ENCODE results near the gene KDM4B.

DNA sequence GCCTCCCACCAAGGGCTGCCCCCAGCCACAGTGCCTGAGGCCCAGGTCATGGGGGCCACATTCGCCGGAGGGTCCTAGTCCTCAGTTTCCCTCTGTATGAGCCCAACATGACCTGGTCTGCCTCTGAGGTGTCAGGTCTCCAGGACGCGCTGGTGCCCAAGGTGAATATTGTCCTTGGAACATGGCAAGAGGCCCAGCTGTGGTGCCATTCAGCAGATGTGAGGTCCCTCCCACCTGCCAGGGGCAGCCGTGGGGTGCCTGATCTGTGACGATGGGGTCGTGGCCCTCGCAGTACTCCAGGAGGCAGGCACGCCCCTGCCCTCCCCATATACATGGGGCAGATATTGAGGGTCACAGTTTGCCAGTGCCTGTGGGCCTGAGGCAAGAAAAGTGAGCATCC is 151.9 kb downstream of the KDM4B start:
- TF ChIP-seq, protein P1, sequence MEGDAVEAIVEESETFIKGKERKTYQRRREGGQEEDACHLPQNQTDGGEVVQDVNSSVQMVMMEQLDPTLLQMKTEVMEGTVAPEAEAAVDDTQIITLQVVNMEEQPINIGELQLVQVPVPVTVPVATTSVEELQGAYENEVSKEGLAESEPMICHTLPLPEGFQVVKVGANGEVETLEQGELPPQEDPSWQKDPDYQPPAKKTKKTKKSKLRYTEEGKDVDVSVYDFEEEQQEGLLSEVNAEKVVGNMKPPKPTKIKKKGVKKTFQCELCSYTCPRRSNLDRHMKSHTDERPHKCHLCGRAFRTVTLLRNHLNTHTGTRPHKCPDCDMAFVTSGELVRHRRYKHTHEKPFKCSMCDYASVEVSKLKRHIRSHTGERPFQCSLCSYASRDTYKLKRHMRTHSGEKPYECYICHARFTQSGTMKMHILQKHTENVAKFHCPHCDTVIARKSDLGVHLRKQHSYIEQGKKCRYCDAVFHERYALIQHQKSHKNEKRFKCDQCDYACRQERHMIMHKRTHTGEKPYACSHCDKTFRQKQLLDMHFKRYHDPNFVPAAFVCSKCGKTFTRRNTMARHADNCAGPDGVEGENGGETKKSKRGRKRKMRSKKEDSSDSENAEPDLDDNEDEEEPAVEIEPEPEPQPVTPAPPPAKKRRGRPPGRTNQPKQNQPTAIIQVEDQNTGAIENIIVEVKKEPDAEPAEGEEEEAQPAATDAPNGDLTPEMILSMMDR (IDR thresholded peaks at IDR 0.05): no peak
- no peak for TF ChIP-seq EZH2 (IDR thresholded peaks at IDR 0.05; ENCODE audit: borderline replicate concordance, insufficient read depth, low read depth, low read length, poor library complexity, severe bottlenecking)

Data from B cell (primary cell).